Ovary (tissue), 3 donors: ENCODE data around the gene TAS2R31.

Experiments used
- CTCF ChIP-seq, 3 donors: fragments of 450-650 bp in 2 of 3; fragments of 200-600 bp in 1 of 3; IDR thresholded peaks; one replicate each; pipeline versions ENCODE4 v1.5.1 to v1.8.0; 2016 to 2022; ENCODE audit warnings: antibody characterized with exemption in 3 of 3, mild to moderate bottlenecking in 1 of 3
- EP300 ChIP-seq: sonication (generic); formaldehyde crosslinking; IDR thresholded peaks from one replicate; pipeline ENCODE4 v1.6.1; 2017; ENCODE audit warnings: antibody characterized with exemption
- POLR2A ChIP-seq: fragments of 450-650 bp; IDR thresholded peaks from one replicate; pipeline ENCODE4 v1.6.1; 2017; ENCODE audit warnings: antibody characterized with exemption, mild to moderate bottlenecking, moderate library complexity
- donor health status: DM: no; HTN: no; CAD: no.

DNA sequence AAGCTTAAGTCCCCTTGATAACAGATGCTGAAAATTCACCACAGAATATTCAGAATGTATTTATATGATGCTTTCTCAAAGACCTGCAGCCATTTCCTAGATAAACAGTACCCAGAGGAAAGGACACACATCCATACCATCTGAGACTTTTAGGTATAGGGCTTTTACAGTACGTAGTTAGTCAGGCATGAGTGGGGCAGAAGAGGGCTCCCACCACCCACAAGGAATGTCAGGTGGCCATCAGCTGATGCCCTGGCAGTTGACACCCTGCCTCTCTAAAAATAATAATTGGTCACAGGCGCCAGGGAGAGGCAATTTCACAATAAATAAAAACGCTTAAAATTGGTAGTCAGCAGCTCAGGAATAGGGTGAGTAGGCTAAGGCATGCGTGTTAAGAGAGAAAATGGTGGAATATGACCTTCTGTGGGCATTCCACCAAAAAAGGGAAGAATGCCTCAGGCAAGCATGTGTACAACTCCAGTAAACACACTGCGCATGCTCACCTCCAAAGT, 38.7 kb upstream of the TAS2R31 start:
- TF ChIP-seq POLR2A (no peak), CTCF (IDR thresholded peaks at IDR 0.05) (no peak), EP300 (no peak)
